Measurements from ENCODE around the gene GRAMD4. TPM values are rescaled to one million over a fixed set of nuclear protein-coding genes. Genes with fewer than 3 reads are reported as not detected.

The GRAMD4 gene
- total and polyA plus RNA-seq, 12 donors: 29.3 to 143 (median 63.9) TPM

DNA sequence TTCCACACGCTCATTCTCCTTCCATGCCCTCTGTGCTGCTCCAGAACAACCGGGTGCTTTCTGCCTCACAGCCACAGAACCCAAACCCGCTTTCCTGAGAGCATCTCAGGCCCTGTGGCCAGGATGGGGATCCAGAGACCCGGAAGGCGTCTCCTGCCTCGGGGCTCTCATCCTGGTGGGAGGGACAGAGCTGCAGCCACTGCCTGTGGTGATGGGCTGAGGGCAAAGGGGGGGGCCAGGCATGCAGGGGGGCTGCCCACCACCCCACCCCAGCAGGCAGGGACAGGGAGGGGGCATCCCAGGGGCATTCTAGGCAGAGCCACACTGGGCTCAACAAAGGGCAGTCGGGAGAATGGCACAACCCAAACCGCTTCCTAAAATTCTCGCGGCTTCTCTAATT, 76.4 kb downstream of the GRAMD4 start:
- ATAC-seq: no peak
- Histone ChIP-seq H3K27ac (no peak overlapping the region), H3K36me3 (peaks cover 18 to 100% (median 84%) of the 10 kb centered on the region in 9 donors), H3K27me3 (no peaks in the 10 kb centered on the region), H3K4me1 (no peaks in the 10 kb centered on the region), H3K9me3 (no peaks in the 10 kb centered on the region), H3K4me3 (no peak overlapping the region)
- WGBS, 2 donors: 89 to 91% methylated on average over 10 of the region's 10 CpGs
- intact Hi-C loops (cut with DNase I): no loop called here
- no peak for DNase-seq
- TF ChIP-seq CTCF (IDR thresholded peaks at IDR 0.05): no peak

DNA sequence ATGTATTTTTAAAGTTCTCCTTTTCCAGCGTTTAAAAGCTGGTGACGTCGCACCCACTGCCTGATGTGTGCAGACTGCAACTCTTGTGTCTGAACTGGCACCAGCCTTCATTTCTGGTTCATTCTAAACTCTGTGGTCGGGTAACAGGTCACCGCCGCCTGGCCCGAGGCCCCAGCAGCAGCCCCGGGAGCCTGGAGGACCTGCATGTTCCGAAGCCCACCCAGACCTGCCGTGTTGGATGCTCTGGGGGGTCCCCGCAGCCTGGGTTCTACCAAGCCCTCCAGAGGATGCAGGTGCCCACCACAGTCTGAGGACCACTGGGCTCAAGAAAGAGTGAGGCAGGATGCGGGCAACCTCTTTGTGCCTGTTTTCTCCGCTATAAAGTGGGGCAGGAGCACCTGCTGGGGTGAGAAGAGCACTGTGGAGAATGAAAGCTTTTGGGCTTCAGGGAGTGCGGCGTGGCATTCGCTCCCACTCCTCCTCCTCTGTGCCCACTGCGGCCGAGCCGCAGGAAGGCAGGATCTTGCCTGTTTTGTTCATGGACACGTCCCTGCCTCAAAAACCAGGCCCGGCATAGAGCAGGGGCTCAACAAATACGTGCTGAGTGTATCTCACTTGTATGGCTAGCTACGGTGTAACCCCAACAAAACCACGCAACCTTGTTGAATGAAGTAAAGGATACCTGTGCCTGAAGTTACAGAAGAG, 77.8 kb downstream of the GRAMD4 start:
- no peak for ATAC-seq
- intact Hi-C loops (cut with DNase I): no loop called here

GRCh38 chr22:46699091-46699490, 78.9 kb downstream of the GRAMD4 start:
- intact Hi-C loops (cut with DNase I): no loop called here
- TF ChIP-seq CTCF (IDR thresholded peaks at IDR 0.05): no peak
- DNase-seq: no peak
- Histone ChIP-seq H3K4me3 (no peak overlapping the region), H3K27ac (no peak overlapping the region), H3K36me3 (peaks cover 21 to 98% (median 79%) of the 10 kb centered on the region in 9 donors), H3K27me3 (no peaks in the 10 kb centered on the region), H3K9me3 (no peaks in the 10 kb centered on the region), H3K4me1 (no peaks in the 10 kb centered on the region)
- WGBS, 2 donors: 91 to 94% methylated on average over 17 of the region's 17 CpGs
- ATAC-seq: no peak

More for the DNA sequence above, 77.8 kb downstream of the GRAMD4 start:
- no peak for TF ChIP-seq CTCF (IDR thresholded peaks at IDR 0.05)
- no peaks in the 10 kb centered on the region for H3K9me3 ChIP-seq
- peaks cover 19 to 98% (median 82%) of the 10 kb centered on the region in 9 donors for H3K36me3 ChIP-seq
- WGBS, 2 donors: 91 to 92% methylated on average over 24 of the region's 24 CpGs
- DNase-seq: no peak
- H3K27ac ChIP-seq: no peak overlapping the region
- H3K4me3 ChIP-seq: no peak overlapping the region
- no peaks in the 10 kb centered on the region for H3K27me3 ChIP-seq
- H3K4me1 ChIP-seq: no peaks in the 10 kb centered on the region

- no peak overlapping the region for H3K4me3 ChIP-seq
- no peak overlapping the region for H3K27ac ChIP-seq
- H3K36me3 ChIP-seq: peaks cover 14 to 98% (median 66%) of the 10 kb centered on the region in 9 donors
- no peaks in the 10 kb centered on the region for H3K27me3 ChIP-seq
- intact Hi-C loops (cut with DNase I): no loop called here
- ATAC-seq: no peak
- no peak for DNase-seq
- no peak for TF ChIP-seq CTCF (IDR thresholded peaks at IDR 0.05)
- 92 to 94% methylated on average over 33 of the region's 33 CpGs for WGBS, 2 donors
- no peaks in the 10 kb centered on the region for H3K9me3 ChIP-seq
- peaks cover 0 to 8% (median under 1%) of the 10 kb centered on the region in 9 donors for H3K4me1 ChIP-seq
Observed at GRCh38 chr22:46701262-46701661, 81.1 kb downstream of the GRAMD4 start.
